ENCODE data around the gene GIT1. TPM values are rescaled to one million over a fixed set of nuclear protein-coding genes. Genes with fewer than 3 reads are reported as not detected.
A peak's percentile ranks its signal among the peaks of the same experiment; 100 is the strongest.

The GIT1 gene
- total and polyA plus RNA-seq, 9 of the 15 experiments (the other 6 are each of a cell fraction or from before 2014, with no cell fraction given), result 0.35 to 35.3 (median 17.1) TPM

DNA sequence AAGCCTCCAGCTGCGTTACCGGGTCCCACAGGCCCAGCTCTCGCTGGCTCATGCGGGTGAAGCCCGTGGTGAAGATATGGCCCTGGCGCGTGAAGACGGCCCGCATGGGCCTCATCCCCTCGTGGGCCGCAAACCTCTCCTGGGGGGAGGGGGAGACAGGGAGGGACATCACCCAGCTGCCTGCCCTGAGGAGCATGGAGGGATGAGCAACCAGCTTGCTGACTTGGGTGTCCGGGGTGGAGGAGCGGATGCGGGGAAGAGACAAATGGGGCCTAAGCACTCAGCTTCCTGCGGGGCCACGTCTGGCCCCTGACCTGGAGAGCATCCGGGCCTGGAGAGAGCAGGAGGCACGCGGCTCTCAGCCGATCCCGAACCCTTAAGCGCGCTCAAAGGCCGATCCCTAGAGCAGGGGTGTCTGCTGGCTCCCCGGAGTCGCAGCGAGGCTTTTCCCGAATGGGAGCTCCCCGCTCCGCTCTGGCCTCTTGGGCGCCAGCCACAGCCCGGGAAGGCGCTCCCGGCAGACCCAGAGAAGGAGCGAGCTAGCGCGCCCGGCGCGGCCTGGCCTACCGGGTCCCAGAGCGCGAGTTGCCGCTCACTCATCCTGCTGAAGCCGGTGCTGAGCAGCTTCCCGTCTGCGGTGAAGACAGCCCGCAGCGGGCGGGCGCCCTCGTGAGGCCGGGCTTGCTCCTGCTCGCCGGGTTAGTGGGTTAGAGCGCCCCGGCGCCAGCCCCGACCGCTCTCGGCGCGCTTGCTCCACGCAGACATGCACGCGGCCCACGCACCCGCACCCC is 28.2 kb upstream of the GIT1 start (continued):
- TF ChIP-seq NR3C1 (CRISPR knock-in tag; IDR thresholded peaks at IDR 0.05) (no peak), RBM17 (IDR thresholded peaks at IDR 0.05; ENCODE audit: borderline replicate concordance, low read depth, low read length) (no peak), PHB (CRISPR knock-in tag; IDR thresholded peaks at IDR 0.05) (no peak), FOXJ3 (CRISPR knock-in tag; IDR thresholded peaks at IDR 0.05) (no peak), HMGN3 (IDR thresholded peaks at IDR 0.05; ENCODE audit: borderline replicate concordance, extremely low read depth, insufficient read length, low read depth, low read length) (peak; percentile 26), SMARCE1 (IDR thresholded peaks at IDR 0.05) (0 out of 2 replicates have a peak, but pooled peaks have one; percentile 10), PRMT5 (CRISPR knock-in tag; IDR thresholded peaks at IDR 0.05) (no peak), MXI1 (IDR thresholded peaks at IDR 0.05; ENCODE audit: low read depth, low read length) (no peak), ZNF184 (CRISPR knock-in tag; IDR thresholded peaks at IDR 0.05) (no peak), CC2D1A (IDR thresholded peaks at IDR 0.05) (no peak), TAF9B (IDR thresholded peaks at IDR 0.05; ENCODE audit: partially characterized antibody) (no peak), ELF2 (CRISPR knock-in tag; IDR thresholded peaks at IDR 0.05) (no peak), ZNF431 (CRISPR knock-in tag; IDR thresholded peaks at IDR 0.05) (no peak), DPF2 (IDR thresholded peaks at IDR 0.05) (no peak), SMARCC2 (IDR thresholded peaks at IDR 0.05; ENCODE audit: low read depth) (no peak), RFX7 (CRISPR knock-in tag; IDR thresholded peaks at IDR 0.05) (no peak), ZSCAN32 (CRISPR knock-in tag; IDR thresholded peaks at IDR 0.05) (no peak), ERF (CRISPR knock-in tag; IDR thresholded peaks at IDR 0.05) (peak; percentile 26; the same call in 1 of the 2 replicates), NCOA4 (IDR thresholded peaks at IDR 0.05; ENCODE audit: partially characterized antibody) (no peak), ZC3H4 (CRISPR knock-in tag; IDR thresholded peaks at IDR 0.05; ENCODE audit: borderline replicate concordance) (no peak), ZNF274 (IDR thresholded peaks at IDR 0.05; ENCODE audit: borderline replicate concordance, low read depth, low read length) (no peak; the same call in 1 of the 2 replicates), KAT7 (CRISPR knock-in tag; IDR thresholded peaks at IDR 0.05; ENCODE audit: borderline replicate concordance) (no peak), DNMT1 (IDR thresholded peaks at IDR 0.05) (no peak), PML (IDR thresholded peaks at IDR 0.05; ENCODE audit: low read length) (no peak), ZFPM2 (CRISPR knock-in tag; IDR thresholded peaks at IDR 0.05) (no peak)
- TF ChIP-seq, protein P1, sequence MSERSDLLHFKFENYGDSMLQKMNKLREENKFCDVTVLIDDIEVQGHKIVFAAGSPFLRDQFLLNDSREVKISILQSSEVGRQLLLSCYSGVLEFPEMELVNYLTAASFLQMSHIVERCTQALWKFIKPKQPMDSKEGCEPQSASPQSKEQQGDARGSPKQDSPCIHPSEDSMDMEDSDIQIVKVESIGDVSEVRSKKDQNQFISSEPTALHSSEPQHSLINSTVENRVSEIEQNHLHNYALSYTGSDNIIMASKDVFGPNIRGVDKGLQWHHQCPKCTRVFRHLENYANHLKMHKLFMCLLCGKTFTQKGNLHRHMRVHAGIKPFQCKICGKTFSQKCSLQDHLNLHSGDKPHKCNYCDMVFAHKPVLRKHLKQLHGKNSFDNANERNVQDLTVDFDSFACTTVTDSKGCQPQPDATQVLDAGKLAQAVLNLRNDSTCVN (CRISPR knock-in tag; IDR thresholded peaks at IDR 0.05), result no peak
- TF ChIP-seq, protein P2, sequence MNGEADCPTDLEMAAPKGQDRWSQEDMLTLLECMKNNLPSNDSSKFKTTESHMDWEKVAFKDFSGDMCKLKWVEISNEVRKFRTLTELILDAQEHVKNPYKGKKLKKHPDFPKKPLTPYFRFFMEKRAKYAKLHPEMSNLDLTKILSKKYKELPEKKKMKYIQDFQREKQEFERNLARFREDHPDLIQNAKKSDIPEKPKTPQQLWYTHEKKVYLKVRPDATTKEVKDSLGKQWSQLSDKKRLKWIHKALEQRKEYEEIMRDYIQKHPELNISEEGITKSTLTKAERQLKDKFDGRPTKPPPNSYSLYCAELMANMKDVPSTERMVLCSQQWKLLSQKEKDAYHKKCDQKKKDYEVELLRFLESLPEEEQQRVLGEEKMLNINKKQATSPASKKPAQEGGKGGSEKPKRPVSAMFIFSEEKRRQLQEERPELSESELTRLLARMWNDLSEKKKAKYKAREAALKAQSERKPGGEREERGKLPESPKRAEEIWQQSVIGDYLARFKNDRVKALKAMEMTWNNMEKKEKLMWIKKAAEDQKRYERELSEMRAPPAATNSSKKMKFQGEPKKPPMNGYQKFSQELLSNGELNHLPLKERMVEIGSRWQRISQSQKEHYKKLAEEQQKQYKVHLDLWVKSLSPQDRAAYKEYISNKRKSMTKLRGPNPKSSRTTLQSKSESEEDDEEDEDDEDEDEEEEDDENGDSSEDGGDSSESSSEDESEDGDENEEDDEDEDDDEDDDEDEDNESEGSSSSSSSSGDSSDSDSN (IDR thresholded peaks at IDR 0.05; ENCODE audit: borderline replicate concordance in 1 of 2, low read depth in 2 of 2, low read length in 2 of 2), result peak; percentile 90 to 99

All from K562 (cell line).